Neural crest cell (in vitro differentiated cells): Measurements from ENCODE around the gene MAP10. TPM values are rescaled to one million over a fixed set of nuclear protein-coding genes. Genes with fewer than 3 reads are reported as not detected.
A peak's percentile ranks its signal among the peaks of the same experiment; 100 is the strongest.

ENCODE experiments used
- DNase-seq: peaks from one replicate; pipeline ENCODE4 v3.0.0; 2021; ENCODE audit warnings: low read depth, mixed read lengths, low spot score
- H3K27ac Mint-ChIP-seq: one replicate; pipeline ENCODE4 v1.8.0; 2021; ENCODE audit warnings: mild to moderate bottlenecking, mixed read lengths; ENCODE audit not compliant: unreplicated experiment
- H3K27me3 Mint-ChIP-seq: 2 replicates; pipeline ENCODE4 v1.8.0; 2021; ENCODE audit warnings: low read depth, mild to moderate bottlenecking, mixed read lengths
- H3K36me3 Mint-ChIP-seq: 2 replicates; pipeline ENCODE4 v1.8.0; 2021; ENCODE audit warnings: low read depth, mild to moderate bottlenecking, mixed read lengths
- H3K4me1 Mint-ChIP-seq: 2 replicates; pipeline ENCODE4 v1.8.0; 2021; ENCODE audit warnings: mixed read lengths
- H3K4me3 Mint-ChIP-seq: one replicate; pipeline ENCODE4 v1.8.0; 2021; ENCODE audit warnings: mild to moderate bottlenecking, mixed read lengths
- H3K9me3 Mint-ChIP-seq: 2 replicates; pipeline ENCODE4 v1.8.0; 2021; ENCODE audit warnings: mixed read lengths
- total RNA-seq: library from RNA; stranded (reverse); gene quantifications from 2 replicates; pipeline ENCODE4 v1.2.1, GENCODE V29; 2021
- TF ChIP-seq, protein P1 (sequence below): fragments of 200-600 bp; sonication (generic); conservative IDR thresholded peaks from 2 replicates; pipeline ENCODE4 v1.5.0; 2021; ENCODE audit warnings: antibody characterized with exemption, mild to moderate bottlenecking

Gene MAP10
- total RNA-seq, 1 donor from 2014 or later: 2.0 TPM

DNA sequence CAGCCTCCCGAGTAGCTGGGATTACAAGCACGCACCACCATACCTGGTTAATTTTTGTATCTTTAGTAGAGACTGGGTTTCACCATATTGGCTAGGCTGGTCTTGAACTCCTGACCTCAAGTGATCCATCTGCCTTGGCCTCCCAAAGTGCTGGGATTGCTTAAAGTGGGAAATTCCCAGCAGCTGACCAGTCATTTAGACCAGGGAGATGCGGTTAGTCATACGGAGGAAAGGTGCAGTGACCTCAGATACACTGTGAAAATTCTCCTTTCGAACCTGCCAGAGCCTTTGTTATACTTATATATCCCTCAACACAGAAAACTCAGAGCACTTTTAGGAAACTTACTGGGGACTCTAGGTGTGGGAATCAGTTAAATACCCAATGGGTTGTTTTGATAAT, 39.6 kb downstream of the MAP10 start:
- DNase-seq: no peak
- peaks cover 18% of the 10 kb centered on the region for H3K9me3 Mint-ChIP-seq
- no peaks in the 10 kb centered on the region for H3K27me3 Mint-ChIP-seq
- H3K4me3 Mint-ChIP-seq: no peak overlapping the region
- H3K36me3 Mint-ChIP-seq: peaks cover 8% of the 10 kb centered on the region
- TF ChIP-seq, protein P1, sequence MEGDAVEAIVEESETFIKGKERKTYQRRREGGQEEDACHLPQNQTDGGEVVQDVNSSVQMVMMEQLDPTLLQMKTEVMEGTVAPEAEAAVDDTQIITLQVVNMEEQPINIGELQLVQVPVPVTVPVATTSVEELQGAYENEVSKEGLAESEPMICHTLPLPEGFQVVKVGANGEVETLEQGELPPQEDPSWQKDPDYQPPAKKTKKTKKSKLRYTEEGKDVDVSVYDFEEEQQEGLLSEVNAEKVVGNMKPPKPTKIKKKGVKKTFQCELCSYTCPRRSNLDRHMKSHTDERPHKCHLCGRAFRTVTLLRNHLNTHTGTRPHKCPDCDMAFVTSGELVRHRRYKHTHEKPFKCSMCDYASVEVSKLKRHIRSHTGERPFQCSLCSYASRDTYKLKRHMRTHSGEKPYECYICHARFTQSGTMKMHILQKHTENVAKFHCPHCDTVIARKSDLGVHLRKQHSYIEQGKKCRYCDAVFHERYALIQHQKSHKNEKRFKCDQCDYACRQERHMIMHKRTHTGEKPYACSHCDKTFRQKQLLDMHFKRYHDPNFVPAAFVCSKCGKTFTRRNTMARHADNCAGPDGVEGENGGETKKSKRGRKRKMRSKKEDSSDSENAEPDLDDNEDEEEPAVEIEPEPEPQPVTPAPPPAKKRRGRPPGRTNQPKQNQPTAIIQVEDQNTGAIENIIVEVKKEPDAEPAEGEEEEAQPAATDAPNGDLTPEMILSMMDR: no peak
- H3K4me1 Mint-ChIP-seq: peaks cover 33% of the 10 kb centered on the region
- H3K27ac Mint-ChIP-seq: no peak overlapping the region

DNA sequence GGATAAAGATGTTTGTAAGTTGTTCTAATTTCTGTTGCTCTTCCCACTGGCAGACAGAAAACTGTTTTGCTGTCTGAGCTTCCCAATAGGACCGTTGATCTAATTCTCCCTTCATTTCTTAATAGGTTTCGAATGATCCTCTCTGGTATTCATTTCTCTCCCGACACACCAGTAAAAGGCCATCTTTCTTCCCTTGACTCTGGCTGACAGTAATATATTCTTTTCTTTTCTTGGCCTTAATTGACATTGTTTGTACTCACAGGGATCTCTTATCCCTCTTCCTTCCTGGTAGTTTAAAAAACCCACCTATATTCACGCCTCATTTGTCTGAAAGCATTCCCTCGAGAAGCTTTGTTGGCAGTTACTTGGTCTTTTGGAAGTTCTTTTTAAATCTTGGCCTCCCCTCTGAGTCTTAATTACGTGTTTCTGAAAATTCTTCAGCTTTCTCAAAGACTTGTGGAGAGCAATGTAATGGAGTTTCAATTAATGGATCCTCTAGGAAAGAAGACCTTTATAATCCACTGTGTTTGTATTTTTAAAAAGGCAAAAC, 40.3 kb downstream of the MAP10 start:
- TF ChIP-seq, protein P1: no peak
- DNase-seq: no peak
- H3K27me3 Mint-ChIP-seq: no peaks in the 10 kb centered on the region
- peaks cover 33% of the 10 kb centered on the region for H3K4me1 Mint-ChIP-seq
- peak overlapping the region; percentile 24 for H3K27ac Mint-ChIP-seq
- peaks cover 8% of the 10 kb centered on the region for H3K36me3 Mint-ChIP-seq
- peaks cover 18% of the 10 kb centered on the region for H3K9me3 Mint-ChIP-seq
- H3K4me3 Mint-ChIP-seq: peak overlapping the region; percentile 7

DNA sequence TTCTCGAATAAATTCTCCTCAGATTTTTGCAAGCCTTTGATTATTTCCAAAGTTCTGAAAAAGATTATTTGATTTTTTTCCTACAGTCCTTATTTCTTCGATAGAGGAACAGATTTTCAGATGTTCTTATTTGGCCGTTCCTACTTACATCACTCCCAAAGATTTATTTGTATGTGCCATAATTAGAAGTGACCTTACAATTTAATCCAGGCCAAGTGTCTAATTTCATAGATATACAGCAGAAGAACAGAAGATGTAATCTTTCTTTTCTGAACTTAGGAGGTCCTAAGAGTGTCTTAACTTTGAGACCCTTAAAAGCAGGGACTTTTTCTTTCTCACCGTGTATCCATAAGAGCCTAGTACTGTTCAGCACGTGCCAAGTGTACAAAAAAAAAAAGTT, 46.3 kb downstream of the MAP10 start:
- TF ChIP-seq, protein P1: no peak
- Mint-ChIP-seq H3K4me1 (peaks cover 6% of the 10 kb centered on the region), H3K27ac (no peak overlapping the region), H3K36me3 (peaks cover 5% of the 10 kb centered on the region), H3K9me3 (peaks cover 7% of the 10 kb centered on the region), H3K4me3 (no peak overlapping the region), H3K27me3 (no peaks in the 10 kb centered on the region)
- DNase-seq: no peak

DNA sequence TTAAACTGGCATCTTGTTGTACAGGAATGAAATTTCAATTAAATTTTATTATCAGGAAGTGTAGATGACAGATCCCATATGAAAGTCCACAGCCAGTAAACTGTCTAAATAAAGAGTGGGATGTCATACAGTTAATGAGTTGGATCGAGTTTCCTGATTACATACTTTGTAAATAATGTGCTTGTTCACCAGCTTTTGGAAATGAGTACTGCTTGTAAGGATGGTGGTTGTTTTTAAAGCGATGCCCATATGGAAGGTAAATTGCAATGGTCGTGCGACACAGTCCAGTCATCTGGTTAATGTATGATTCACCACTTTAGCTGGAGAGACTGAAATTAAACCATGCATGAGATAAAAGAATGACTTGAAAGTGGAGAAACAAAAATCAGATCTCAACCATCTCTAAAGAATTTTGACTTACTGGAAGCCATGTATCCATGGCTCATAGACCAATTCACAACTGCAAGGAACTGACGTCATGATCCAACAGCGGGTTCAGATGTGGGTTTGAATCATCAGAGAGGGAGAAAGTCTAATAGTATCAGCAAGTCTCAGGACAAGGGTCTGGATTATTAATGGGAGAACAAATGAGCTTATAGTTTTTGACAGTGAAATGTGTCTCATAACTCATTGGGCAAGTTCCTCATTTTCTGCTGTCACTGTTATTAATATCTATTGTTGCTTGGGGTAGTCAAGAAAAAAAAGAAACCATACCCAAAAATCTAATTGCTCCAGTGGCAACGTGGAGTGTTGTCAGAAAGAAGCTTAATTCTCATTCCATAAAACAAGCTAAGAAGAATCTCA, 49.0 kb downstream of the MAP10 start:
- TF ChIP-seq, protein P1: no peak
- H3K27ac Mint-ChIP-seq: no peak overlapping the region
- no peaks in the 10 kb centered on the region for H3K4me1 Mint-ChIP-seq
- peaks cover 4% of the 10 kb centered on the region for H3K9me3 Mint-ChIP-seq
- H3K4me3 Mint-ChIP-seq: no peak overlapping the region
- no peaks in the 10 kb centered on the region for H3K36me3 Mint-ChIP-seq
- no peaks in the 10 kb centered on the region for H3K27me3 Mint-ChIP-seq
- DNase-seq: no peak

DNA sequence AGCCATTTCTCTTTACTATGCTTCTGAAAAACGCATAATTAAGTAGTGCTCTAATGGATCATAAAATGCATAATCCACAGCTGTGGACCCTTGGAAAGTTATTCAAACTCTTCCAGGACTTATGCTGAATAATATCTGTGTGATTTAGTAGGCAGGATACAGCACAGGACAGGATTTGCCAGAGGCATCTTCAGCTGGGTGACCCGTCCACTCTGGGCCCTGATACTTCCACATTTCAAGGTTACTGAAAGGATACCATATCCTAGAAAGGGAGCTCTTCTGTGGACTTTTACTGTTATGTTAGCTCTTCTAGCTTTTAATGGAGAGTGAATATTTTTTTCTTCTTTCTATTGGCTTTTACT, 49.6 kb downstream of the MAP10 start:
- peak overlapping the region; percentile 75 for H3K27ac Mint-ChIP-seq
- DNase-seq: no peak
- no peaks in the 10 kb centered on the region for H3K36me3 Mint-ChIP-seq
- peaks cover 4% of the 10 kb centered on the region for H3K9me3 Mint-ChIP-seq
- TF ChIP-seq, protein P1: no peak
- no peaks in the 10 kb centered on the region for H3K27me3 Mint-ChIP-seq
- no peaks in the 10 kb centered on the region for H3K4me1 Mint-ChIP-seq
- no peak overlapping the region for H3K4me3 Mint-ChIP-seq
